HG02884 (cell line): ENCODE data around the gene TCEA2.

Experiments used
- ATAC-seq: cut with Tn5 transposase; IDR thresholded peaks from one replicate; pipeline ENCODE4 v1.9.1; 2021; ENCODE audit warnings: mild to moderate bottlenecking, moderate library complexity; ENCODE audit not compliant: unreplicated experiment

Gene TCEA2

GRCh38 chr20:64119681-64120341 is 56.8 kb downstream of the TCEA2 start:
- ATAC-seq, result no peak

- ATAC-seq, result no peak
These were observed 58.6 kb downstream of the TCEA2 start for GRCh38 chr20:64121586-64121985.
